ENCODE measurements around the gene NEUROG1.
A peak's percentile ranks its signal among the peaks of the same experiment; 100 is the strongest.

NEUROG1 gene

DNA sequence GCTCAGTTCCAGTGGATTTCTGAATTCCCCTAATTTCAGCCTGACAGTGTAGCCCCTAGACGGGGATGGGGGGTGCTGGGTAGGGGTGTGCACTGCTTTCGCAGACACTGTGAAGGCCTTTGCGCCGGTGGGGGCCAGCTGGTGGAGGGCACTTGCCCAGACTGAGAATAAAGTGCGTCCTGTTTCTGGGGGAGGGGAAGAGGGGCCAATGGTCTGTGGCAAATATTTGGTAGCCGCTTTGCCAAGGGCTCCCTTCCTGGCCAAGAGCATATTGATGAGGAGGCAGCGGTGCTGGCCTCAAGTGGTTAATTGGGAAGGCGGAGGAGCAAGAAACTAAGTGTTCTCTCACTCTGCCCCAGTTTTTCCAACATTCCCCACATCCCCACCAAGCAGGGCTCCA is 41.7 kb upstream of the NEUROG1 start:
- TF ChIP-seq, protein P1, sequence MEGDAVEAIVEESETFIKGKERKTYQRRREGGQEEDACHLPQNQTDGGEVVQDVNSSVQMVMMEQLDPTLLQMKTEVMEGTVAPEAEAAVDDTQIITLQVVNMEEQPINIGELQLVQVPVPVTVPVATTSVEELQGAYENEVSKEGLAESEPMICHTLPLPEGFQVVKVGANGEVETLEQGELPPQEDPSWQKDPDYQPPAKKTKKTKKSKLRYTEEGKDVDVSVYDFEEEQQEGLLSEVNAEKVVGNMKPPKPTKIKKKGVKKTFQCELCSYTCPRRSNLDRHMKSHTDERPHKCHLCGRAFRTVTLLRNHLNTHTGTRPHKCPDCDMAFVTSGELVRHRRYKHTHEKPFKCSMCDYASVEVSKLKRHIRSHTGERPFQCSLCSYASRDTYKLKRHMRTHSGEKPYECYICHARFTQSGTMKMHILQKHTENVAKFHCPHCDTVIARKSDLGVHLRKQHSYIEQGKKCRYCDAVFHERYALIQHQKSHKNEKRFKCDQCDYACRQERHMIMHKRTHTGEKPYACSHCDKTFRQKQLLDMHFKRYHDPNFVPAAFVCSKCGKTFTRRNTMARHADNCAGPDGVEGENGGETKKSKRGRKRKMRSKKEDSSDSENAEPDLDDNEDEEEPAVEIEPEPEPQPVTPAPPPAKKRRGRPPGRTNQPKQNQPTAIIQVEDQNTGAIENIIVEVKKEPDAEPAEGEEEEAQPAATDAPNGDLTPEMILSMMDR (IDR thresholded peaks at IDR 0.05; ENCODE audit: low read depth, low read length), result no peak
- DNase-seq (ENCODE audit: extremely low read depth, low read depth), result no peak

DNA sequence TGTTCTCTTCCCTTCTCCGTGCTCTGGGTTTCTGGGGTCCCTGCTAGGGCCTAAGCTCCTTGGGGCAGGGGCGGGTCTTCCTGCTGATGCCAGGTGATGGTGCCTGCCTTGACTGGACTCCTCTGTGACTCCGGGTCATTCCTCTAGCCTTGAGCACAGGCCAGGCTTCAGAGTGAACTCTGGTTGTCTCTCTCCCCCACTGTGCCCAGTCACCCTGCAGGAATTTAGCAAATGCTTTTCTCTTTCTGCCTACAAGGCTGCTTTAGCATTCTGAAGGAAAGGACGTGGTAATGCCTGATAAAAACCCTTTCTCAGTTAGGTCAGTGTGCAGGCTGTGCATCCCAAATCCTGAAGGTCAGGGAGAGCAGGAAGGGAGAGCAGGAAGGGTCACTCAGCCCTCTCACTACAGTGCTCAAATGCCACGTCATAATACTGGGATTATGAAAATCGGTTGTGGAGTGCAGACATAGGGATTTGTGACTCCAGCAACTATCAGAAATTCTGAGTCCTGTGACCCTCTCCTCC is 40.4 kb upstream of the NEUROG1 start:
- no peak for DNase-seq (ENCODE audit: extremely low read depth, low read depth)
- TF ChIP-seq, protein P1 (IDR thresholded peaks at IDR 0.05; ENCODE audit: low read depth, low read length), result no peak

DNA sequence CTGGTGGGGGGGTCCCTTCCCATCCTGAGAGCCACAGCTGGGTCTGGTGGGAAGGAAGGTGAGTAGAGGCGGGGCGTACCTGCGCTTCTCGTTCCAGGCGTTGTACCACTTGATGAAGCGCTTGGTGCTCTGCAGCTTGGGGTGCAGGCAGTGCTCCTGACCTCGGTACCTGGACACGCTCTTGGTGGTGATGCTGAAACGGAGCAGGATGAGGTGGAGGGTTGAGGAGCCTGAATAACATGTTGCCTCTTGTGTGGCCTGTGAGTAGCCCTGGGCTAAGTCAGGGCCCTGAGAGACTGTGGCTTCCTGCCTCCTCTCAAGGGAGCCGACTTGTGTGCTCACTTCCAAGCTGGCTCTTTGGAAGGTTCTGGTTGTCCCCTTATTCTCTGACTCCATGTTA is 38.7 kb upstream of the NEUROG1 start:
- TF ChIP-seq, protein P1 (IDR thresholded peaks at IDR 0.05; ENCODE audit: low read depth, low read length), result no peak
- DNase-seq (ENCODE audit: extremely low read depth, low read depth), result no peak

DNA sequence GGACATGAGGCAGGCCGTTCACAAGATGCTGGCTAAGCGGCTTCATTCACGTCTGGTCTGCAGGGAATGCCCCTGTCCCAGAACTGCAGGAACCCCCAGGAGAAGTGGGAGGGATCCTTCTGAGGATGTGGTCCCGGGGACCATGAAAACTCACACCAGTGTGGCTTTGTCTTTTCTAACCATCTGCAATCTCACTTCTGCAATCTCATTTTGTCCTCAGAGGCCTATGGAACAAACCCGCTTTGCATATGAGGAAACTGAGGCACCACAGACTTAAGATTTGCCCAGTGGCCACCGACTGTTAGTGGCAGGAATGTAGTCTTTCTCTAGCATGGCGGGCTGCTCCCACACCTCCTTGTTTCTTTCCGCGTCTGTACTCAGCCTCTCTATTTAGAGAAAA is 36.1 kb upstream of the NEUROG1 start:
- TF ChIP-seq, protein P1 (IDR thresholded peaks at IDR 0.05; ENCODE audit: low read depth, low read length), result no peak
- no peak for DNase-seq (ENCODE audit: extremely low read depth, low read depth)

DNA sequence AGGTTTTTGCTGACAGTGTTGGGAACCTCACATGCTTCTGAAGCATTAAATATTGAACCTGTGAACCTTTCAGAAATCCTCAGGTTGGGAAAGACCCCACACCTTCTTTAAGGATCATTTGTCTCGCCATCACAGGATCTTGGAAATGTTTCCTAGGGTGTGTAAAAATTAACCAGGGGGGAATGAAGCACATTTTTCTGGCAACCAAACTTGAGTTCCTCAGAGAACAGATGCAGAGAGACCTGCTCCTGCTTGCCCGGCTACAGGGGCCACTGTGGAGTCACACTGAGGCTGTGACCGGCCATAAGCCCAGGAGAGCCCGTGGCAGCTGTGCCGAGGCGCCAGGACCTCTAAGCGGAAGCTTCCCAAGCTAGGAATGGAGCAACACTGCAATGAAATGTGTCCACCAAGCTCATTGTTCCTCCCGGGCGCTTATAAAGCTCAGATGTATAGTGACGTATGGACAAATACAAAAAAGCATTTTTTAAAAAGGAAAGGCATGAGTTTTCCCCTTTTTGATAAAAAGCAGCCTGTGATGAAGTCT is 35.4 kb upstream of the NEUROG1 start:
- TF ChIP-seq, protein P1 (IDR thresholded peaks at IDR 0.05; ENCODE audit: low read depth, low read length), result no peak
- DNase-seq (ENCODE audit: extremely low read depth, low read depth), result no peak

DNA sequence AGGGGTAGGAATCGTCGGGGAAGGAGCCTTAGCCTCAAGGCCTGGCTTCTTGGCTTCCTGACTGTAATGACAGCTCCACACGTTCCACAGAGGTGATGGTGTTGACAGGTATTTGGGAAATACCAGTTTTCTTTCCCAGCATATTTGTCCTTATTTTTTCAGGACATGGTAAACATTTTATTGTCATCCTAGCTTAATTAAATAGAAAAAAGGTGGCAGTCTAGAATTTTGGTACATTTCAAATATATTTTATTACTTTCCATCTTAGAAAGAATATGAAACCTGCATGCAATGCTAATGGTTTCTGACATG is 34.6 kb upstream of the NEUROG1 start:
- no peak for DNase-seq (ENCODE audit: extremely low read depth, low read depth)
- TF ChIP-seq, protein P1 (IDR thresholded peaks at IDR 0.05; ENCODE audit: low read depth, low read length), result no peak

DNA sequence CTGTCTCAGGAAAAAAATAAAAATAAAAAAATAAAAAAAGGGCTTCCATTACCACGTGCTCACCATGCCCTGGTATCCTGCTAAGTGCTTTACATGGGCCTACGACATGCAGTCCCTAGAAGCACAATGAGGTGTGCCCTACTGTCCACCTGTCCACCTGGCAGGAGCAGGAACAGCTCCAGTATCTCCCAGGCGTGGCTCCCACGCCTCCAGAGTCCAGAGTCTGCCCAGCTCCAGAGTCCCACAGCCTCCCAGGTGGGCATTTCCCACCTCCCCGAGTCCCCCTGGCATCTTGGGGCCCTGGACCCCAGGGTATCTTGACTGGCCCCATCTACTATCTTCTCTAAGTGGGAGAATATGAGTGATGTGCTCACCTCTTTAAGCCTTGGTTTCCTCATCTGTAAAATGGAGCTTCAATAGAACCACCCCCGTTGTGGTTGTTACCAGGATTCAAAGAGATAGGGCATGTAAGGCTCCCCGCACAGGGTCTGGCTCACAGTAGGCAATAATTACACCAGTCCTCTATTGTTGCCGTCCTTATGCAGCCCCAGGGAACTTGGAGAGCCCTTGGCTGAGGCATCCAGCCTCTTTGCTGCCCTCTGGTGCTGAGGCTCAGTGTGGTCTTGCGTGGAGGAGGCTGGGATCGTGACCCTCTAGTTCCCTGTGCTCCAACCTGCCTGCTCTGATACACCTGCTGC is 34.1 kb upstream of the NEUROG1 start:
- TF ChIP-seq, protein P1 (IDR thresholded peaks at IDR 0.05; ENCODE audit: low read depth, low read length), result peak; percentile 72
- no peak for DNase-seq (ENCODE audit: extremely low read depth, low read depth)
